ENCODE results near the gene B3GNT7.

DNA sequence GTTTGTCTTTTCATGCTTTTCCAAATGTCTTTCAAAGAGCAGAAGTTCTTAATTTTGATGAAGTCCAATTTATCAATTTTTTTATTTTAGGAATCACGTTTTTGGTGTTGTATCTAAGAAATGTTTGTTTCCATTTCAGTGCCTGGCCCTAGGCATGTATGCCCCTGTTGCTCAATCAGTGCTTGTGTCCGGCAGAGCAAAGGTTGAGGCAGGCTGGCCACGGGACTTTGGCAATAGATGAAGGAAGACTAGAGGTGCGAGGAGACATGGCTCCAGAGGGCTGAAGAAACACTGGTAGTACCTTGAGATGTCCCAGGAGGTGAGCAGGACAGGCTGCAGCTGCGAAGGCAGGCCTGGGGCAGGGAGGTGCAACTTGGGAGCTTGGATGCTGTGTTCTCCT is 10.1 kb upstream of the B3GNT7 start:
- no peak for TF ChIP-seq EZH2phosphoT487 (IDR thresholded peaks at IDR 0.05; ENCODE audit: borderline replicate concordance, low read length)
- TF ChIP-seq, protein P1, sequence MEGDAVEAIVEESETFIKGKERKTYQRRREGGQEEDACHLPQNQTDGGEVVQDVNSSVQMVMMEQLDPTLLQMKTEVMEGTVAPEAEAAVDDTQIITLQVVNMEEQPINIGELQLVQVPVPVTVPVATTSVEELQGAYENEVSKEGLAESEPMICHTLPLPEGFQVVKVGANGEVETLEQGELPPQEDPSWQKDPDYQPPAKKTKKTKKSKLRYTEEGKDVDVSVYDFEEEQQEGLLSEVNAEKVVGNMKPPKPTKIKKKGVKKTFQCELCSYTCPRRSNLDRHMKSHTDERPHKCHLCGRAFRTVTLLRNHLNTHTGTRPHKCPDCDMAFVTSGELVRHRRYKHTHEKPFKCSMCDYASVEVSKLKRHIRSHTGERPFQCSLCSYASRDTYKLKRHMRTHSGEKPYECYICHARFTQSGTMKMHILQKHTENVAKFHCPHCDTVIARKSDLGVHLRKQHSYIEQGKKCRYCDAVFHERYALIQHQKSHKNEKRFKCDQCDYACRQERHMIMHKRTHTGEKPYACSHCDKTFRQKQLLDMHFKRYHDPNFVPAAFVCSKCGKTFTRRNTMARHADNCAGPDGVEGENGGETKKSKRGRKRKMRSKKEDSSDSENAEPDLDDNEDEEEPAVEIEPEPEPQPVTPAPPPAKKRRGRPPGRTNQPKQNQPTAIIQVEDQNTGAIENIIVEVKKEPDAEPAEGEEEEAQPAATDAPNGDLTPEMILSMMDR (IDR thresholded peaks at IDR 0.05; ENCODE audit: low read depth, low read length, poor library complexity, severe bottlenecking) = no peak
